ENCODE measurements around the gene MEIS3.

- TF ChIP-seq, protein P1, sequence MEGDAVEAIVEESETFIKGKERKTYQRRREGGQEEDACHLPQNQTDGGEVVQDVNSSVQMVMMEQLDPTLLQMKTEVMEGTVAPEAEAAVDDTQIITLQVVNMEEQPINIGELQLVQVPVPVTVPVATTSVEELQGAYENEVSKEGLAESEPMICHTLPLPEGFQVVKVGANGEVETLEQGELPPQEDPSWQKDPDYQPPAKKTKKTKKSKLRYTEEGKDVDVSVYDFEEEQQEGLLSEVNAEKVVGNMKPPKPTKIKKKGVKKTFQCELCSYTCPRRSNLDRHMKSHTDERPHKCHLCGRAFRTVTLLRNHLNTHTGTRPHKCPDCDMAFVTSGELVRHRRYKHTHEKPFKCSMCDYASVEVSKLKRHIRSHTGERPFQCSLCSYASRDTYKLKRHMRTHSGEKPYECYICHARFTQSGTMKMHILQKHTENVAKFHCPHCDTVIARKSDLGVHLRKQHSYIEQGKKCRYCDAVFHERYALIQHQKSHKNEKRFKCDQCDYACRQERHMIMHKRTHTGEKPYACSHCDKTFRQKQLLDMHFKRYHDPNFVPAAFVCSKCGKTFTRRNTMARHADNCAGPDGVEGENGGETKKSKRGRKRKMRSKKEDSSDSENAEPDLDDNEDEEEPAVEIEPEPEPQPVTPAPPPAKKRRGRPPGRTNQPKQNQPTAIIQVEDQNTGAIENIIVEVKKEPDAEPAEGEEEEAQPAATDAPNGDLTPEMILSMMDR (conservative IDR thresholded peaks at IDR 0.05), result no peak
- no peak for TF ChIP-seq ZFX (IDR thresholded peaks at IDR 0.05)
These were observed 60.4 kb downstream of the MEIS3 start for GRCh38 chr19:47358936-47359335.

All from C4-2B (cell line).